Vagina (tissue), 2 donors: ENCODE results near the gene NPPA. TPM values are rescaled to one million over a fixed set of nuclear protein-coding genes. Genes with fewer than 3 reads are reported as not detected.

Experiments used
- DNase-seq, 2 donors: peaks; one replicate each; pipeline ENCODE4 v3.0.0-alpha.2; 2017; ENCODE audit errors: extremely low spot score in 2 of 2
- H3K27ac ChIP-seq: fragments of 200-600 bp; sonication (generic); one replicate; pipeline ENCODE4 v1.5.1; 2019
- H3K27me3 ChIP-seq: fragments of 200-600 bp; sonication (generic); one replicate; pipeline ENCODE4 v1.5.1; 2019
- H3K36me3 ChIP-seq, 2 donors: fragments of 200-600 bp; sonication (generic); one replicate each; pipeline ENCODE4 v1.5.1; 2017 to 2019
- H3K4me1 ChIP-seq: fragments of 200-600 bp; sonication (generic); one replicate; pipeline ENCODE4 v1.5.1; 2019
- H3K4me3 ChIP-seq, 2 donors: fragments of 200-600 bp; sonication (generic); 1 replicate in 1 of 2; 2 replicates in 1 of 2; pipeline ENCODE4 v1.5.1; 2016 to 2019
- H3K9me3 ChIP-seq: fragments of 200-600 bp; sonication (generic); one replicate; pipeline ENCODE4 v1.5.1; 2019
- CTCF ChIP-seq, 3 experiments: fragments of 450-650 bp in 2 of 3; fragments of 200-600 bp in 1 of 3; sonication (generic) in 1 of 3; IDR thresholded peaks; one replicate each; pipeline ENCODE4 v1.5.1; 2017 to 2019; ENCODE audit warnings: antibody characterized with exemption in 3 of 3, mild to moderate bottlenecking in 2 of 3, moderate library complexity in 2 of 3
- POLR2A ChIP-seq, 2 donors: fragments of 450-650 bp; IDR thresholded peaks; one replicate each; pipeline ENCODE4 v1.6.1; 2017; ENCODE audit warnings: antibody characterized with exemption in 2 of 2, mild to moderate bottlenecking in 2 of 2, moderate library complexity in 2 of 2
- POLR2AphosphoS5 ChIP-seq, 2 donors: sonication (generic); formaldehyde crosslinking; IDR thresholded peaks; one replicate each; pipeline ENCODE4 v1.9.0; 2017; ENCODE audit warnings: antibody characterized with exemption in 2 of 2, mild to moderate bottlenecking in 2 of 2, low read depth in 1 of 2; ENCODE audit not compliant: insufficient read depth in 1 of 2
- intact Hi-C: fragments of 100-400 bp; cut with DNase I; formaldehyde crosslinking; loops from one replicate; pipeline ENCODE4 v1.15.1; 2023
- total RNA-seq: library from RNA; depleted of rRNA; stranded (reverse); fragments of >200 nt; gene quantifications from one replicate; pipeline ENCODE4 v1.2.3, GENCODE V29; 2016

Gene NPPA
- total RNA-seq, 1 donor from 2014 or later = not detected

- intact Hi-C loops = no loop called here
- TF ChIP-seq CTCF (IDR thresholded peaks at IDR 0.05) (no peak), POLR2AphosphoS5 (IDR thresholded peaks at IDR 0.05; ENCODE audit: insufficient read depth in 1 of 2, low read depth in 1 of 2) (no peak), POLR2A (IDR thresholded peaks at IDR 0.05) (no peak)
- H3K4me3 ChIP-seq = no peak overlapping the region
- no peaks in the 10 kb centered on the region for H3K27me3 ChIP-seq
- H3K9me3 ChIP-seq = no peaks in the 10 kb centered on the region
- no peaks in the 10 kb centered on the region for H3K4me1 ChIP-seq
- H3K36me3 ChIP-seq = peaks cover 0 to 94% of the 10 kb centered on the region in 2 donors
- DNase-seq = no peak
- no peak overlapping the region for H3K27ac ChIP-seq
These were observed 15.4 kb downstream of the NPPA start for GRCh38 chr1:11831945-11832725.

- no peaks in the 10 kb centered on the region for H3K9me3 ChIP-seq
- no peaks in the 10 kb centered on the region for H3K27me3 ChIP-seq
- H3K27ac ChIP-seq = no peak overlapping the region
- intact Hi-C loops = no loop called here
- no peak for TF ChIP-seq CTCF (IDR thresholded peaks at IDR 0.05)
- TF ChIP-seq POLR2AphosphoS5 (IDR thresholded peaks at IDR 0.05; ENCODE audit: insufficient read depth in 1 of 2, low read depth in 1 of 2) = no peak
- TF ChIP-seq POLR2A (IDR thresholded peaks at IDR 0.05) = no peak
- DNase-seq = no peak
- H3K4me3 ChIP-seq = no peak overlapping the region
- no peaks in the 10 kb centered on the region for H3K4me1 ChIP-seq
- peaks cover 0 to 95% of the 10 kb centered on the region in 2 donors for H3K36me3 ChIP-seq
These were observed 19.1 kb downstream of the NPPA start for GRCh38 chr1:11828511-11828910.

GRCh38 chr1:11826946-11827345 lies 20.6 kb downstream of the NPPA start:
- Histone ChIP-seq H3K36me3 (peaks cover 0 to 96% of the 10 kb centered on the region in 2 donors), H3K27me3 (no peaks in the 10 kb centered on the region), H3K4me3 (no peak overlapping the region), H3K27ac (no peak overlapping the region), H3K4me1 (no peaks in the 10 kb centered on the region), H3K9me3 (no peaks in the 10 kb centered on the region)
- intact Hi-C loops = no loop called here
- TF ChIP-seq CTCF (IDR thresholded peaks at IDR 0.05) (no peak), POLR2A (IDR thresholded peaks at IDR 0.05) (no peak), POLR2AphosphoS5 (IDR thresholded peaks at IDR 0.05; ENCODE audit: insufficient read depth in 1 of 2, low read depth in 1 of 2) (no peak)
- DNase-seq = no peak

- peaks cover 0 to 87% of the 10 kb centered on the region in 2 donors for H3K36me3 ChIP-seq
- no peaks in the 10 kb centered on the region for H3K27me3 ChIP-seq
- no peak overlapping the region for H3K4me3 ChIP-seq
- no peaks in the 10 kb centered on the region for H3K4me1 ChIP-seq
- no peaks in the 10 kb centered on the region for H3K9me3 ChIP-seq
- intact Hi-C loops = no loop called here
- no peak overlapping the region for H3K27ac ChIP-seq
- DNase-seq = no peak
- TF ChIP-seq CTCF (IDR thresholded peaks at IDR 0.05) = no peak
- TF ChIP-seq POLR2AphosphoS5 (IDR thresholded peaks at IDR 0.05; ENCODE audit: insufficient read depth in 1 of 2, low read depth in 1 of 2) = no peak
- TF ChIP-seq POLR2A (IDR thresholded peaks at IDR 0.05) = no peak
These were observed 22.5 kb downstream of the NPPA start for GRCh38 chr1:11825131-11825530.
